ENCODE data around the gene CHST3.
"Not testable (repeated sequence)": the region's sequence is repeated elsewhere in the genome, so short reads cannot be mapped to it uniquely, and the experiment has no call there.

CHST3 gene

GRCh38 chr10:71964743-71965515 is 734 bp downstream of the CHST3 start:
- no peak for DNase-seq (ENCODE audit: low read depth)
- TF ChIP-seq, protein P1, sequence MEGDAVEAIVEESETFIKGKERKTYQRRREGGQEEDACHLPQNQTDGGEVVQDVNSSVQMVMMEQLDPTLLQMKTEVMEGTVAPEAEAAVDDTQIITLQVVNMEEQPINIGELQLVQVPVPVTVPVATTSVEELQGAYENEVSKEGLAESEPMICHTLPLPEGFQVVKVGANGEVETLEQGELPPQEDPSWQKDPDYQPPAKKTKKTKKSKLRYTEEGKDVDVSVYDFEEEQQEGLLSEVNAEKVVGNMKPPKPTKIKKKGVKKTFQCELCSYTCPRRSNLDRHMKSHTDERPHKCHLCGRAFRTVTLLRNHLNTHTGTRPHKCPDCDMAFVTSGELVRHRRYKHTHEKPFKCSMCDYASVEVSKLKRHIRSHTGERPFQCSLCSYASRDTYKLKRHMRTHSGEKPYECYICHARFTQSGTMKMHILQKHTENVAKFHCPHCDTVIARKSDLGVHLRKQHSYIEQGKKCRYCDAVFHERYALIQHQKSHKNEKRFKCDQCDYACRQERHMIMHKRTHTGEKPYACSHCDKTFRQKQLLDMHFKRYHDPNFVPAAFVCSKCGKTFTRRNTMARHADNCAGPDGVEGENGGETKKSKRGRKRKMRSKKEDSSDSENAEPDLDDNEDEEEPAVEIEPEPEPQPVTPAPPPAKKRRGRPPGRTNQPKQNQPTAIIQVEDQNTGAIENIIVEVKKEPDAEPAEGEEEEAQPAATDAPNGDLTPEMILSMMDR (conservative IDR thresholded peaks at IDR 0.05; ENCODE audit: low read depth, low read length) = no peak
- peak overlapping the region; percentile 82 for H3K4me3 ChIP-seq (ENCODE audit: low read length)

DNA sequence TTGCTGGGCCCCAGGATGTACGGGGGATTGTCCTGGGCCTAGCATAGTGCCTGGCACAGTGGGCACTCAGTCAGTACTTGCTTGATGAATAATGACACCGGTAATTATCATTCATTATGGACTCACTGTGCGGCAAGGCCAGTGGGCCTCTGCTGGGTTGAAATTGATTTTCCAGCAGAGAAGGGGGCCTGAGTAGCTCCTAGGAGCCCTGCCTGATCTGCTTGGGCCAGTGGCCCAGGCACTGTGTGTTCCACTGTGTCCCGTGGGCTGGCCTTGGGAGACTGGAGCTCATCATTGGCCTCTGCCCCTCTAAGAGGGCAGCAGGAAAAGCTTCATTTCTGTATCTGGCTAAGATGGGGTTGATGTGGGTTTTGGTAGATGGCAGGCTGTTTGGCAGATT is 1.4 kb downstream of the CHST3 start:
- DNase-seq (ENCODE audit: low read depth) = no peak
- TF ChIP-seq, protein P1 (conservative IDR thresholded peaks at IDR 0.05; ENCODE audit: low read depth, low read length) = no peak
- H3K4me3 ChIP-seq (ENCODE audit: low read length) = peak overlapping the region; percentile 82

GRCh38 chr10:71966046-71967004 is 2.1 kb downstream of the CHST3 start:
- DNase-seq (ENCODE audit: low read depth) = no peak
- TF ChIP-seq, protein P1 (conservative IDR thresholded peaks at IDR 0.05; ENCODE audit: low read depth, low read length) = no peak
- H3K4me3 ChIP-seq (ENCODE audit: low read length) = peak overlapping the region; percentile 82

- not testable (repeated sequence) for H3K4me3 ChIP-seq (ENCODE audit: low read length); DNase-seq (ENCODE audit: low read depth)
These were observed 3.8 kb downstream of the CHST3 start for GRCh38 chr10:71967958-71968357.

- TF ChIP-seq, protein P1 (conservative IDR thresholded peaks at IDR 0.05; ENCODE audit: low read depth, low read length) = no peak
- peak; percentile 43 for DNase-seq (ENCODE audit: low read depth)
- H3K4me3 ChIP-seq (ENCODE audit: low read length) = no peak overlapping the region
These were observed 4.6 kb downstream of the CHST3 start for GRCh38 chr10:71968553-71969474.

DNA sequence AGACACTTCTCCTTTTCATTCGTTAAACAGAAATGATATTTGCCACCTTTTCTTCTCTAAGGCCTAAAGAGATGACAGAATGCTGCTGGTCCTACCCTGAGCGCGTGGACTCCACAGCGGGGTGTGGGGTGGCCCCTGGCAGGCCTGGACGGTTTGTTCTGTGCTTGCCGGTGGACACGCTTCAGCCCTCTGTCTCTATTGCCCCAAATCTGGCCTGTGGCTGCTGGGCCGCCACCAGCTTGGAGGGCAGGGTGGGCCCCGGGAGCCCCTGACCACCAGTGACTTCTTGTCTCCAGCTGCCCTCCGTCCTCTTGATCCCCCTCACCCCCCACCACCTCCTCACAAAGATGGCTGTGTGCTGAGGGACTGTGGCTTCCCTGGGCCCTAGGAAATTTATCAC is 5.7 kb downstream of the CHST3 start:
- DNase-seq (ENCODE audit: low read depth) = no peak
- TF ChIP-seq, protein P1 (conservative IDR thresholded peaks at IDR 0.05; ENCODE audit: low read depth, low read length) = no peak
- no peak overlapping the region for H3K4me3 ChIP-seq (ENCODE audit: low read length)

GRCh38 chr10:71970331-71970730 is 6.1 kb downstream of the CHST3 start:
- DNase-seq (ENCODE audit: low read depth) = no peak
- no peak overlapping the region for H3K4me3 ChIP-seq (ENCODE audit: low read length)
- TF ChIP-seq, protein P1 (conservative IDR thresholded peaks at IDR 0.05; ENCODE audit: low read depth, low read length) = peak; percentile 41

Data from retinal pigment epithelial cell (primary cell).